HepG2 (cell line): Measurements from ENCODE around the gene ARPC3. TPM values are rescaled to one million over a fixed set of nuclear protein-coding genes. Genes with fewer than 3 reads are reported as not detected.
A peak's percentile ranks its signal among the peaks of the same experiment; 100 is the strongest.

Experiments
- ATF7 ChIP-seq, 2 experiments: fragments of 450-650 bp in 1 of 2; sonication (generic) in 1 of 2; formaldehyde crosslinking in 1 of 2; IDR thresholded peaks; 2 replicates each; pipeline versions ENCODE4 v1.4.0 to v1.6.1; 2016 to 2020; ENCODE audit warnings: antibody characterized with exemption in 1 of 2, mild to moderate bottlenecking in 1 of 2, missing genetic modification reagents in 1 of 2
- BRD4 ChIP-seq: sonication (generic); formaldehyde crosslinking; IDR thresholded peaks from 2 replicates; pipeline ENCODE4 v1.4.0; 2020; ENCODE audit warnings: missing genetic modification reagents
- CHD2 ChIP-seq: IDR thresholded peaks from 2 replicates; pipeline ENCODE4 v1.6.1; 2011; ENCODE audit warnings: low read depth, low read length, improper control_type of control experiment
- FOXK1 ChIP-seq: sonication (generic); formaldehyde crosslinking; IDR thresholded peaks from 2 replicates; pipeline ENCODE4 v1.4.0; 2020; ENCODE audit warnings: low read depth, missing genetic modification reagents, borderline replicate concordance
- FOXM1 ChIP-seq: sonication (generic); formaldehyde crosslinking; IDR thresholded peaks from 2 replicates; pipeline ENCODE4 v1.5.0; 2020; ENCODE audit warnings: missing genetic modification reagents
- KDM4B ChIP-seq: sonication (generic); formaldehyde crosslinking; IDR thresholded peaks from 2 replicates; pipeline ENCODE4 v1.4.0; 2020; ENCODE audit warnings: missing genetic modification reagents
- RFX3 ChIP-seq: IDR thresholded peaks from 2 replicates; pipeline ENCODE4 v1.6.1; 2016; ENCODE audit warnings: missing biosample characterization, missing genetic modification reagents
- SMAD1 ChIP-seq: sonication (generic); formaldehyde crosslinking; IDR thresholded peaks from 2 replicates; pipeline ENCODE4 v1.4.0; 2020; ENCODE audit warnings: missing genetic modification reagents, low read depth, mild to moderate bottlenecking, borderline replicate concordance
- ZFP90 ChIP-seq: sonication (generic); formaldehyde crosslinking; IDR thresholded peaks from 2 replicates; pipeline ENCODE4 v1.8.0; 2022; ENCODE audit warnings: missing genetic modification reagents, mild to moderate bottlenecking, inconsistent platforms, borderline replicate concordance
- ZFY ChIP-seq: sonication (generic); formaldehyde crosslinking; IDR thresholded peaks from 2 replicates; pipeline ENCODE4 v1.4.0; 2020; ENCODE audit warnings: missing genetic modification reagents
- ZNF547 ChIP-seq: sonication (generic); formaldehyde crosslinking; IDR thresholded peaks from 2 replicates; pipeline ENCODE4 v1.5.1; 2020; ENCODE audit warnings: mild to moderate bottlenecking, missing genetic modification reagents
- ZNF598 ChIP-seq: sonication (generic); formaldehyde crosslinking; IDR thresholded peaks from 2 replicates; pipeline ENCODE4 v1.5.1; 2020; ENCODE audit warnings: mild to moderate bottlenecking, missing genetic modification reagents, borderline replicate concordance
- ZNF780A ChIP-seq: sonication (generic); formaldehyde crosslinking; IDR thresholded peaks from 2 replicates; pipeline ENCODE4 v1.8.0; 2022; ENCODE audit warnings: mild to moderate bottlenecking, missing genetic modification reagents, moderate library complexity
- ZNF781 ChIP-seq: sonication (generic); formaldehyde crosslinking; IDR thresholded peaks from 2 replicates; pipeline ENCODE4 v1.5.1; 2020; ENCODE audit warnings: borderline replicate concordance, mild to moderate bottlenecking, missing genetic modification reagents; ENCODE audit errors: not compliant biosample characterization
- polyA plus RNA-seq, 8 experiments: library from polyadenylated mRNA; depleted of rRNA in 3 of 8; stranded (reverse) in 7 of 8; unstranded in 1 of 8; fragments of >200 nt; fragmentation: Illumina TruSeq in 4 of 8; extraction: Trizol in 4 of 8; gene quantifications; 2 replicates each; pipeline versions ENCODE4 v1.2.1 to v1.2.3, GENCODE V29; 2011 to 2016; ENCODE audit warnings: low read depth in 4 of 8, missing spikeins in 1 of 8, mixed read lengths in 1 of 8; ENCODE audit not compliant: insufficient read depth in 1 of 8
- total RNA-seq, 5 experiments: library from RNA; depleted of rRNA; stranded (reverse); fragments of >200 nt; fragmentation: Illumina TruSeq; extraction: Trizol; gene quantifications; 2 replicates each; pipeline ENCODE4 v1.2.3, GENCODE V29; 2016; ENCODE audit warnings: low read depth in 1 of 5
- TF ChIP-seq, protein P1 (sequence below): sonication (generic); formaldehyde crosslinking; IDR thresholded peaks from 2 replicates; pipeline ENCODE4 v1.8.1; 2023; ENCODE audit warnings: missing genetic modification reagents, inconsistent platforms, borderline replicate concordance
- TF ChIP-seq, protein P2 (sequence below): sonication (generic); formaldehyde crosslinking; IDR thresholded peaks from 2 replicates; pipeline ENCODE4 v1.5.0; 2020; ENCODE audit warnings: mild to moderate bottlenecking, missing genetic modification reagents, borderline replicate concordance
- TF ChIP-seq, protein P3 (sequence below): sonication (generic); formaldehyde crosslinking; IDR thresholded peaks from 2 replicates; pipeline ENCODE4 v1.4.0; 2020; ENCODE audit warnings: missing genetic modification reagents
- TF ChIP-seq, protein P4 (sequence below): sonication (generic); formaldehyde crosslinking; IDR thresholded peaks from 2 replicates; pipeline ENCODE4 v1.4.0; 2020; ENCODE audit warnings: mild to moderate bottlenecking, missing genetic modification reagents
- TF ChIP-seq, protein P5 (sequence below): sonication (generic); formaldehyde crosslinking; IDR thresholded peaks from 2 replicates; pipeline ENCODE4 v1.5.0; 2020; ENCODE audit warnings: missing genetic modification reagents, mild to moderate bottlenecking, borderline replicate concordance

ARPC3 gene
- total and polyA plus RNA-seq, 2 of the 13 experiments (the other 11 are each of a cell fraction or from before 2014, with no cell fraction given), result 32.7 to 234 TPM

DNA sequence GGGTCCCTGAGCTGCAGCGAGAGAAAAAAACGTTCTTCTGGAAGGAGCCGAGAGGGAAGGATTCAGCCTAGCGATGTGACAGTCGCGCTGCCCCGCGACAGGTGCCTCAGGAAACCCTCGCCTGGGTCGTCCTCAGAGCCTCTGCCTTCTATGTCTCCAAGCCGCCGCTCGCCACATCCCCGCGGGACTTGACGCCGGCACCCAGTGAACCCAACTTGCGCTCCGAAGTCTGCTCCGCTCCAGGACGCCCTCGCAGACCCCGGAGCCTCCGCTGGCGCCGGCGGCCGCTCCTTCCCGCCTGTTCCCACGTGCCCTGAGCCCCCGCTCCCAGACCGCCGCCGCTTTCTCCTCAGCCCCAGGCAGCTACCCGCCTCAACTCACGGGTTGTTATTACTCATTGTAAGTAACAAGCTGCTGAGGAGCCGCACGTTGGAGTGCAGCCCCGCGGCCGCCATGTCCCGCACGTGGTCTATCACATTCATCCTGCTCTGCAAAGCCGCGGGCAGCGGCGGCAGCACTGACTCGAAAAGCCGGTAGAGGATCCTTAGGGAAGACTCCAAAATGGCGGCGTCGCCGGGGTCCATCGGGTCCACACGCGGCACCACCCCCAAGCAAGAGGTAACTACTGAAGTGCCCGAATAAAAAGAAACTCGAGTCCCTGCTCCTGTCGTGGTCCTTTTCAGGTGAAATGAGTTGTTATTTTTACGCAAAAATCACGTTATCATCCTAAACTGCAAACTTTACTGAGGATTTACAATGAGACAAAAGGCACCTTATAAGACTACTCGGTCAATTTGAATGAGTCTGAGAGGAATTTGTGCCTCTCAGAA is 46.8 kb downstream of the ARPC3 start, which contains the start of gene ANAPC7 (continued):
- TF ChIP-seq KDM4B (CRISPR knock-in tag), result 0 out of 2 replicates have a peak, but pooled peaks have one; percentile 20
- peak; percentile 27; the same call in 1 of the 2 replicates for TF ChIP-seq FOXK1 (CRISPR knock-in tag)
- TF ChIP-seq, protein P1, sequence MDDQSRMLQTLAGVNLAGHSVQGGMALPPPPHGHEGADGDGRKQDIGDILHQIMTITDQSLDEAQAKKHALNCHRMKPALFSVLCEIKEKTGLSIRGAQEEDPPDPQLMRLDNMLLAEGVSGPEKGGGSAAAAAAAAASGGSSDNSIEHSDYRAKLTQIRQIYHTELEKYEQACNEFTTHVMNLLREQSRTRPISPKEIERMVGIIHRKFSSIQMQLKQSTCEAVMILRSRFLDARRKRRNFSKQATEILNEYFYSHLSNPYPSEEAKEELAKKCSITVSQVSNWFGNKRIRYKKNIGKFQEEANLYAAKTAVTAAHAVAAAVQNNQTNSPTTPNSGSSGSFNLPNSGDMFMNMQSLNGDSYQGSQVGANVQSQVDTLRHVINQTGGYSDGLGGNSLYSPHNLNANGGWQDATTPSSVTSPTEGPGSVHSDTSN (CRISPR knock-in tag), result no peak
- TF ChIP-seq ZNF547 (CRISPR knock-in tag), result no peak; the same call in none of the 2 replicates
- TF ChIP-seq ZNF780A (CRISPR knock-in tag), result no peak
- TF ChIP-seq, protein P2, sequence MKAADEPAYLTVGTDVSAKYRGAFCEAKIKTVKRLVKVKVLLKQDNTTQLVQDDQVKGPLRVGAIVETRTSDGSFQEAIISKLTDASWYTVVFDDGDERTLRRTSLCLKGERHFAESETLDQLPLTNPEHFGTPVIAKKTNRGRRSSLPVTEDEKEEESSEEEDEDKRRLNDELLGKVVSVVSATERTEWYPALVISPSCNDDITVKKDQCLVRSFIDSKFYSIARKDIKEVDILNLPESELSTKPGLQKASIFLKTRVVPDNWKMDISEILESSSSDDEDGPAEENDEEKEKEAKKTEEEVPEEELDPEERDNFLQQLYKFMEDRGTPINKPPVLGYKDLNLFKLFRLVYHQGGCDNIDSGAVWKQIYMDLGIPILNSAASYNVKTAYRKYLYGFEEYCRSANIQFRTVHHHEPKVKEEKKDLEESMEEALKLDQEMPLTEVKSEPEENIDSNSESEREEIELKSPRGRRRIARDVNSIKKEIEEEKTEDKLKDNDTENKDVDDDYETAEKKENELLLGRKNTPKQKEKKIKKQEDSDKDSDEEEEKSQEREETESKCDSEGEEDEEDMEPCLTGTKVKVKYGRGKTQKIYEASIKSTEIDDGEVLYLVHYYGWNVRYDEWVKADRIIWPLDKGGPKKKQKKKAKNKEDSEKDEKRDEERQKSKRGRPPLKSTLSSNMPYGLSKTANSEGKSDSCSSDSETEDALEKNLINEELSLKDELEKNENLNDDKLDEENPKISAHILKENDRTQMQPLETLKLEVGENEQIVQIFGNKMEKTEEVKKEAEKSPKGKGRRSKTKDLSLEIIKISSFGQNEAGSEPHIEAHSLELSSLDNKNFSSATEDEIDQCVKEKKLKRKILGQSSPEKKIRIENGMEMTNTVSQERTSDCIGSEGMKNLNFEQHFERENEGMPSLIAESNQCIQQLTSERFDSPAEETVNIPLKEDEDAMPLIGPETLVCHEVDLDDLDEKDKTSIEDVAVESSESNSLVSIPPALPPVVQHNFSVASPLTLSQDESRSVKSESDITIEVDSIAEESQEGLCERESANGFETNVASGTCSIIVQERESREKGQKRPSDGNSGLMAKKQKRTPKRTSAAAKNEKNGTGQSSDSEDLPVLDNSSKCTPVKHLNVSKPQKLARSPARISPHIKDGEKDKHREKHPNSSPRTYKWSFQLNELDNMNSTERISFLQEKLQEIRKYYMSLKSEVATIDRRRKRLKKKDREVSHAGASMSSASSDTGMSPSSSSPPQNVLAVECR (CRISPR knock-in tag), result peak; percentile 92
- TF ChIP-seq ZFP90 (CRISPR knock-in tag), result no peak
- 0 out of 2 replicates have a peak, but pooled peaks have one; percentile 24 for TF ChIP-seq SMAD1 (CRISPR knock-in tag)
- TF ChIP-seq ATF7 (IDR thresholded peaks at IDR 0.05), result no peak
- TF ChIP-seq ATF7 (CRISPR knock-in tag; IDR thresholded peaks at IDR 0.05), result no peak
- no peak for TF ChIP-seq CHD2
- TF ChIP-seq FOXM1, result no peak
- peak; percentile 45; the same call in 1 of the 2 replicates for TF ChIP-seq ZFY (CRISPR knock-in tag)
- TF ChIP-seq, protein P3, sequence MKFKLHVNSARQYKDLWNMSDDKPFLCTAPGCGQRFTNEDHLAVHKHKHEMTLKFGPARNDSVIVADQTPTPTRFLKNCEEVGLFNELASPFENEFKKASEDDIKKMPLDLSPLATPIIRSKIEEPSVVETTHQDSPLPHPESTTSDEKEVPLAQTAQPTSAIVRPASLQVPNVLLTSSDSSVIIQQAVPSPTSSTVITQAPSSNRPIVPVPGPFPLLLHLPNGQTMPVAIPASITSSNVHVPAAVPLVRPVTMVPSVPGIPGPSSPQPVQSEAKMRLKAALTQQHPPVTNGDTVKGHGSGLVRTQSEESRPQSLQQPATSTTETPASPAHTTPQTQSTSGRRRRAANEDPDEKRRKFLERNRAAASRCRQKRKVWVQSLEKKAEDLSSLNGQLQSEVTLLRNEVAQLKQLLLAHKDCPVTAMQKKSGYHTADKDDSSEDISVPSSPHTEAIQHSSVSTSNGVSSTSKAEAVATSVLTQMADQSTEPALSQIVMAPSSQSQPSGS (CRISPR knock-in tag), result peak; percentile 21; the same call in 1 of the 2 replicates
- TF ChIP-seq ZNF781, result peak; percentile 57
- TF ChIP-seq, protein P4, sequence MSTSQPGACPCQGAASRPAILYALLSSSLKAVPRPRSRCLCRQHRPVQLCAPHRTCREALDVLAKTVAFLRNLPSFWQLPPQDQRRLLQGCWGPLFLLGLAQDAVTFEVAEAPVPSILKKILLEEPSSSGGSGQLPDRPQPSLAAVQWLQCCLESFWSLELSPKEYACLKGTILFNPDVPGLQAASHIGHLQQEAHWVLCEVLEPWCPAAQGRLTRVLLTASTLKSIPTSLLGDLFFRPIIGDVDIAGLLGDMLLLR, result peak; percentile 83
- TF ChIP-seq RFX3 (CRISPR knock-in tag), result no peak
- TF ChIP-seq ZNF598 (CRISPR knock-in tag), result no peak
- no peak for TF ChIP-seq BRD4 (CRISPR knock-in tag)
- TF ChIP-seq, protein P5, sequence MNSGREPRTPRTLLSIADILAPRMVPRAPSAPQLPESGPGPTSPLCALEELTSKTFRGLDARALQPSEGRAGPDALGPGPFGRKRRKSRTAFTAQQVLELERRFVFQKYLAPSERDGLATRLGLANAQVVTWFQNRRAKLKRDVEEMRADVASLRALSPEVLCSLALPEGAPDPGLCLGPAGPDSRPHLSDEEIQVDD, result no peak
